Vagina (tissue), 2 donors: ENCODE measurements around the gene ARMC6.

Source experiments
- CTCF ChIP-seq, 3 experiments: fragments of 450-650 bp in 2 of 3; fragments of 200-600 bp in 1 of 3; sonication (generic) in 1 of 3; IDR thresholded peaks; one replicate each; pipeline ENCODE4 v1.5.1; 2017 to 2019; ENCODE audit warnings: antibody characterized with exemption in 3 of 3, mild to moderate bottlenecking in 2 of 3, moderate library complexity in 2 of 3
- POLR2A ChIP-seq, 2 donors: fragments of 450-650 bp; IDR thresholded peaks; one replicate each; pipeline ENCODE4 v1.6.1; 2017; ENCODE audit warnings: antibody characterized with exemption in 2 of 2, mild to moderate bottlenecking in 2 of 2, moderate library complexity in 2 of 2

- TF ChIP-seq POLR2A (IDR thresholded peaks at IDR 0.05) = no peak
- no peak for TF ChIP-seq CTCF (IDR thresholded peaks at IDR 0.05)
Measured at GRCh38 chr19:19043881-19044280, 10.5 kb downstream of the ARMC6 start.
